ENCODE results near the gene KDM4B. TPM values are rescaled to one million over a fixed set of nuclear protein-coding genes. Genes with fewer than 3 reads are reported as not detected.

The KDM4B gene
- total and polyA plus RNA-seq, 4 donors = 3.2 to 19.7 (median 12.9) TPM

GRCh38 chr19:5095568-5095850 is 126.6 kb downstream of the KDM4B start (continued):
- TF ChIP-seq ZBTB33 (IDR thresholded peaks at IDR 0.05) (no peak), RXRA (IDR thresholded peaks at IDR 0.05) (no peak), TAF1 (conservative IDR thresholded peaks at IDR 0.05) (no peak), HNF4A (conservative IDR thresholded peaks at IDR 0.05) (no peak), EGR1 (IDR thresholded peaks at IDR 0.05; ENCODE audit: low read depth in 2 of 2) (no peak), SP1 (IDR thresholded peaks at IDR 0.05) (no peak)

- no peak for TF ChIP-seq YY1 (IDR thresholded peaks at IDR 0.05)
- no peak for TF ChIP-seq TAF1 (conservative IDR thresholded peaks at IDR 0.05)
- TF ChIP-seq MAX (IDR thresholded peaks at IDR 0.05) = no peak
- TF ChIP-seq ZBTB33 (IDR thresholded peaks at IDR 0.05) = no peak
- no peak for TF ChIP-seq EGR1 (IDR thresholded peaks at IDR 0.05; ENCODE audit: low read depth in 2 of 2)
- no peak for TF ChIP-seq CTCF (IDR thresholded peaks at IDR 0.05; ENCODE audit: low read depth, low read length, missing input control)
- TF ChIP-seq HNF4G (IDR thresholded peaks at IDR 0.05) = no peak
- no peaks in the 10 kb centered on the region for H3K27me3 ChIP-seq (ENCODE audit: control insufficient read depth in 4 of 4, insufficient read depth in 4 of 4, low read length in 3 of 4)
- no peak for DNase-seq (ENCODE audit: low spot score)
- 98% methylated on average over 37 of the region's 37 CpGs for WGBS
- no peaks in the 10 kb centered on the region for H3K4me1 ChIP-seq (ENCODE audit: control insufficient read depth in 4 of 4, insufficient read depth in 4 of 4, low read length in 3 of 4)
- peaks cover 1 to 23% (median 14%) of the 10 kb centered on the region in 4 donors for H3K9me3 ChIP-seq (ENCODE audit: control insufficient read depth in 4 of 4, low read length in 3 of 4)
- no peak overlapping the region for H3K27ac ChIP-seq (ENCODE audit: low read depth in 1 of 2, low read length in 2 of 2)
- H3K9ac ChIP-seq (ENCODE audit: low read depth in 1 of 2, low read length in 2 of 2) = no peak overlapping the region
- H3K36me3 ChIP-seq (ENCODE audit: control insufficient read depth in 4 of 4, insufficient read depth in 3 of 4, low read depth in 1 of 4, low read length in 3 of 4) = peaks cover 0 to 35% (median 20%) of the 10 kb centered on the region in 4 donors
- no peak overlapping the region for H3K4me3 ChIP-seq (ENCODE audit: low read depth in 1 of 3, low read length in 3 of 3)
Observed at GRCh38 chr19:5096536-5096935, 127.6 kb downstream of the KDM4B start.

GRCh38 chr19:5097331-5097930 is 128.5 kb downstream of the KDM4B start:
- Histone ChIP-seq H3K4me1 (ENCODE audit: control insufficient read depth in 4 of 4, insufficient read depth in 4 of 4, low read length in 3 of 4) (peaks cover 0 to 6% (median under 1%) of the 10 kb centered on the region in 4 donors), H3K36me3 (ENCODE audit: control insufficient read depth in 4 of 4, insufficient read depth in 3 of 4, low read depth in 1 of 4, low read length in 3 of 4) (peaks cover 0 to 35% (median 20%) of the 10 kb centered on the region in 4 donors), H3K9me3 (ENCODE audit: control insufficient read depth in 4 of 4, low read length in 3 of 4) (peaks cover 1 to 23% (median 14%) of the 10 kb centered on the region in 4 donors), H3K27me3 (ENCODE audit: control insufficient read depth in 4 of 4, insufficient read depth in 4 of 4, low read length in 3 of 4) (no peaks in the 10 kb centered on the region), H3K27ac (ENCODE audit: low read depth in 1 of 2, low read length in 2 of 2) (no peak overlapping the region), H3K4me3 (ENCODE audit: low read depth in 1 of 3, low read length in 3 of 3) (no peak overlapping the region), H3K9ac (ENCODE audit: low read depth in 1 of 2, low read length in 2 of 2) (no peak overlapping the region)
- WGBS = 97% methylated on average over 16 of the region's 16 CpGs
- DNase-seq (ENCODE audit: low spot score) = no peak
- TF ChIP-seq FOXA2 (IDR thresholded peaks at IDR 0.05) (no peak), YY1 (IDR thresholded peaks at IDR 0.05) (no peak), MAX (IDR thresholded peaks at IDR 0.05) (no peak), NR2F2 (IDR thresholded peaks at IDR 0.05) (no peak), HNF4A (conservative IDR thresholded peaks at IDR 0.05) (no peak), RXRA (IDR thresholded peaks at IDR 0.05) (no peak), FOXA1 (IDR thresholded peaks at IDR 0.05) (no peak), SP1 (IDR thresholded peaks at IDR 0.05) (no peak), RAD21 (IDR thresholded peaks at IDR 0.05) (no peak), ATF3 (IDR thresholded peaks at IDR 0.05) (no peak), JUND (IDR thresholded peaks at IDR 0.05) (no peak), ZBTB33 (IDR thresholded peaks at IDR 0.05) (no peak), REST (IDR thresholded peaks at IDR 0.05) (no peak), TAF1 (conservative IDR thresholded peaks at IDR 0.05) (no peak)
